GM18498 (cell line): ENCODE measurements around the gene NCAPG.
"Not testable (repeated sequence)": the region's sequence is repeated elsewhere in the genome, so short reads cannot be mapped to it uniquely, and the experiment has no call there.

ENCODE experiments used
- ATAC-seq: cut with Tn5 transposase; IDR thresholded peaks from one replicate; pipeline ENCODE4 v1.9.1; 2021; ENCODE audit warnings: mild to moderate bottlenecking, moderate library complexity; ENCODE audit not compliant: unreplicated experiment

NCAPG gene

GRCh38 chr4:17794730-17795129 is 16.0 kb upstream of the NCAPG start:
- no peak for ATAC-seq

DNA sequence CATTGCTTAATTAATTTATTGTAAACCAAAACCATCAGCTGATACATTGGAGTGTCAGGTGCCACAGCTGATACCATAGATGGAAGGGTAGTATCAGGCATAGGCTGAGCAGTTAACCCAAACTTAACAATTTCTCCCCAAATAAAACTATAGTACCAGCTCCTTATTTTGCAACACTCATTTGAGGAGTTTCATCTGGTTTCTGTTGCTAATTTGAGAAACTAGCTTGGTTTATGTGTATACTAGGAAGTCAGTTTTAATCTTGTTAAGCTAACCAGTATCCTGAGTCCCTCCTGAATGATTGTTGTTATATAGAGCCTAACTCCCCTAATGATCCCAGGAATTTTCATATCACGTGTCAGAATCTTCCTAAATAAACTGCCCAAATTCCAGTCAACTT is 13.0 kb upstream of the NCAPG start:
- ATAC-seq = no peak

- no peak for ATAC-seq
Observed at GRCh38 chr4:17805580-17806155, 5.1 kb upstream of the NCAPG start.

GRCh38 chr4:17807446-17807845 is 3.3 kb upstream of the NCAPG start:
- no peak for ATAC-seq

DNA sequence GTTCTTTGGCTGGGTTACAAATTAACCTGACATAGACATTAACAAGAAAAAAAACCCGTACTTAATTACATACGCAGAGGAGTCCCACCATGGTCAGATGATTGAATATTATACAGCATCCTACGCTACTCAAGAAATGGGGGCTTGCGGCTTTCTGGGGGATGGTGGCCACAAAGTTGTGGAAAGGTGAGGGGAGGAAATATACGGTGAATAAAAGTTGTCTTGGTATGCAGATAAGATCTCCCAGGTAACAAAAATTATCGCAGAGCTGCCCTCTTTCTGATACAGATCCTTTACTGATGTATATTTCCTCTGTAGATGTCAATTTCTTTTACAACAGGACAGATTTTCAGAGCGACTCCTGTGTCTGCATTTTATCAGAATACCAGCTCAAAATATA is 1.1 kb upstream of the NCAPG start:
- no peak for ATAC-seq

DNA sequence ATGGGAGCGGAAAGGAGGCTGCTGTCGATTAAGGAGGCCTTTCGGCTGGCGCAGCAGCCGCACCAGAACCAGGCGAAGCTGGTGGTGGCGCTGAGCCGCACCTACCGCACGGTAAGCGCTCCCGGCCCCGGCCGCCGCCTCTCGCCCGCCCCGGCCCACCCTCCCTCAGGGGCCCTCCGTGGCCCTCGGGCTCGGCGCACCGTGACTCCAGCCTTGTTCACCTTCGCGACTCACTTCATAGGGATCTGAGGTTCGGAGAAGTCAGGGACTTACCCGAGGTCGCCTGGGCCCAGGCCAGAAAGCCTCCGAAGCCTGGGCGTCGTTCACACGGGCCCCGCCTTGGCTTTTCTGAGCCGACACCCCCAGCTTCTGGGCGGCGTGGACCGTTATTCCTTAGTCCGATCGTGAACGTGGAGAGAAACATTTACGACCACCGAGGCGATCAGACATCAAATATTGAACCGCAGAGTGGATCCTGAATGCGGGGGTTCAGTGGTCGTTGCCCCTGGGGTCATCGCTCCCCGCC is 362 bp downstream of the NCAPG start:
- ATAC-seq = peak; percentile 34

DNA sequence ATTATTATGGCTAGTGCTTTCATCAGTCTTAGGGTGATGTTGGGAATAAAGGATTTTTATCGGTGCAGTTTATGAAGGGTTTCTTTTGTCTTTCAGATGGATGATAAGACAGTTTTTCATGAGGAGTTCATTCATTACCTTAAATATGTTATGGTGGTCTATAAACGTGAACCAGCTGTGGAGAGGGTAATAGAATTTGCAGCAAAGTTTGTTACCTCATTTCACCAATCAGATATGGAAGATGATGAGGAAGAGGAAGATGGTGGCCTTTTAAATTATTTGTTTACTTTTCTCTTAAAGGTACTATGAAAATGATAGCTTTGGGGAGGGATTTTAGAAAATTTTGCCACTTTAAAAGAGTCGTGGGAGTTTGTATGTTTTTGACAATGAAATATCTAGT is 1.3 kb downstream of the NCAPG start:
- ATAC-seq = no peak

DNA sequence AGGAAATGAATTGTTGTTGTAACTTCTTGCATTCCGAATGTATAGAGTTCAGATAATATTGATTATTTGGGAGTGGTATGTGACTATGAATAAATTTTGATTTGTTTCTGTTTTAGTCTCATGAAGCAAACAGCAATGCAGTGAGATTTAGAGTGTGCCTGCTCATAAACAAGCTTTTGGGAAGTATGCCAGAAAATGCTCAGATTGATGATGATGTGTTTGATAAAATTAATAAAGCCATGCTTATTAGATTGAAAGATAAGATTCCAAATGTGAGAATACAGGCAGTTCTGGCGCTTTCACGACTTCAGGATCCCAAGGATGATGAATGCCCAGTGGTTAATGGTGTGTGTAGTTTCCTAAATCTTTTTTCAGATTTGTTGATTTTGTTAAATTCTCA is 2.0 kb downstream of the NCAPG start:
- no peak for ATAC-seq

DNA sequence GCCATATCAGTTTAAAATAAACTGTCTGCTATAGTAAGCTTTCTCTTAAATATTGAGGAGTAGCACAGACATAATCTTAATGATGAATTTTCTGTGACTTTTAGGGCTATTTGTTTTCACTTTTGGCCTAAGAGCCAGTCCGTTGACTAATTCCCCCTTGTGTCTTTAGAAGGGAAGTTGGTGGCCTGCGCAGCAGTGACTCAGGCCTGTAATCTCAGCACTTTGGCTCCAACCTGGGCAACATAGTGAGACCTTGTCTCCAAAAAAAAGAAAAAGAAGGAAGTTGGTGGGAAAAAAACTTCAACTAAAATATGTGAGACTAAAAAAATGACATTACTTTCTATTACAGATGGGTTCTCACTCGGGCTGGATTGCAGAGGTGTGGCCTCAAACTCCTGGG is 3.4 kb downstream of the NCAPG start:
- ATAC-seq = no peak

DNA sequence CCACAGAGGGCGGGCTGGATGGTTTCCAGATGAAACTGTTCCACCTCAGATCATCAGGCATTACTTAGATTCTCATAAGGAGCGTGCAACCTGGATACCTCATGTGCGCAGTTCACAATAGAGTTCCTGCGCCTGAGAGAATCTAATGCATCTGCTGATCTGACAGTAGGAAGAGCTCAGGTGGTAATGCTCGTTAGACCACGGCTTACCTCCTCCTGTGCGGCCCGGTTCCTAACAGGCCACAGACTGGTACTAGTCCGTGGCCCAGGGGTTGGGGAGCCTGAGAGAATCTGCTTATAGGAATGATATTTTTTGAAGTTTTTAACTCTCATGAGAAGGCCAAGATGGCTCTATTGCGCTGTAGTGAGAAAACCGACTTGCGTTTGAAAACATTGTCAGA is 5.4 kb downstream of the NCAPG start:
- no peak for ATAC-seq

GRCh38 chr4:17817027-17817426 is 6.2 kb downstream of the NCAPG start:
- peak; percentile 79 for ATAC-seq

GRCh38 chr4:17823871-17824669 is 13.3 kb downstream of the NCAPG start:
- ATAC-seq = no peak

DNA sequence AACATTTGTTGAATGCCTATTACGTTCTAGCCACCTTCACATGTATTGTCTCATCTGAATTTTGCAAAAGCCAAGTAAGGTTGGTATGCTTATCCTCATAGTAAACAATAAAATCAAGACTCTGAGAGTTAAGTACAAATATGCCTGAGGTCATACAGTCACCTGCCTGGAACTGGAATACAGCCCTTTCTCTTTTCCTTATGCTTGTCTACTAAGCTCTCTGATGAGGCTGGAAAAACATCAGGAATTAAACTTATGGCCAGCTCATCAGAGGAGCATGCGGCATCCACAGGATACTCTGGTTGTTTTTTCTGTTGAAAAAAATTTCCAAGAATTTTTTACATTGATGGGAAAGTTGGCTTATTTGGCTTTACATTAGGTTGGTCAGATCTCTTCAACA is 35.5 kb downstream of the NCAPG start:
- ATAC-seq = no peak

GRCh38 chr4:17850295-17850694 is 39.5 kb downstream of the NCAPG start:
- not testable (repeated sequence) for ATAC-seq

DNA sequence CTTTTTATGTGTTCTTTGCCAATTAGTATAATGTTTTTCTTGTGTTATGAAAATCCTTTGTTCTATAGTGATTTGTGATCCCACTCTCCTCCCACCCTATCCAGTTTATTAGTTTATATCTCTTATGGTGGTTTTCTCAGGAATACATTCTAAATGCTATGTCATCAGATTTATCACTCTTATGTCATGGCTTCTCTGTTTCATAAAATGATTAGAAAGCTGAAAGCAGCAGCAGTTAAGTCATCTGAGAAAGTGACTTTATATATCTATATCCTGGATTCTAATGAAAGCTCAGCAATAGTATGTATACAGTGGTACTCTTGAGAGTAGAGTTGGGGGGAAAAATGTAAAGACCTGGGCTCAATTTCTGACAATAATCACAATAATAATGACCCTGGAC is 41.2 kb downstream of the NCAPG start:
- ATAC-seq = no peak

DNA sequence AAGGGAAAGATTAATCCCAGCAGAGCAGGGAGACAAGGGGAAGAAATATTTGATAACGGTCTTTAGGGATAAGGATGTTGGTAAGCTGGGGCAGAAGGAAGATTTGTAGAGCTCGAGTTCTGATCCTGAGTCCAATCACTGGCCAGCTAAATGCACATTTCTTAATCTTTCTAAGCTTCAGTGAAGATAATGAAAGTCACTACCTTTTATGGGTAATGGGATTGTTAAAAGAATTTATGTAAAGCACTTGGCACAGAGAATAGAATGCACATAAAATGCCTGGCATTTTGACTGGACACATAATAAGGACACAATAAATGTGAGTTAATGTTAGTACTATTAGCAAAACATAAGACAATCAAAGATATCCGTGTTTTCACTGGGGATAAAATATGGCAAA is 43.3 kb downstream of the NCAPG start:
- ATAC-seq = no peak

GRCh38 chr4:17859793-17860406 is 49.1 kb downstream of the NCAPG start:
- ATAC-seq = no peak

- not testable (repeated sequence) for ATAC-seq
Observed at GRCh38 chr4:17861906-17862305, 51.1 kb downstream of the NCAPG start.

GRCh38 chr4:17865866-17866363 is 55.1 kb downstream of the NCAPG start:
- no peak for ATAC-seq

DNA sequence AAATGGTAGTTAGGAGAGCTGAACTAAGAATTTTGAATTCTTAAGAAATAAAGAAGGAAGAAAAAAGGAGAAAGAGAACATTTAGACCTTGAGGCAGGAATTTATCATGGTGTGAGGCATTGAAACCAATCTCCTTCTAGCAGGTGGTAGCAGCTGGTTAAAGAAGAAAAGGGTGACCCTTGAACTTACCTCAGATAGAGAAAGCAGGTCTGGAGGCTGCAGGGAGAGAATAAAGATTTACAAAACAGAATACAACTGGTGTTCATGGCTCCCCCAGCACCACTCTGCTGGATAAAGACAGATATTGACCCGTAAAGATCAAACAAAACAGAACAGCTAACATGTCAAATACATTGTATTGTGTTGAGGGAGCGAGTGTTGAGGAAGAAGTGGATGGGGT is 56.0 kb downstream of the NCAPG start:
- no peak for ATAC-seq

- ATAC-seq = no peak
Observed at GRCh38 chr4:17867276-17867675, 56.5 kb downstream of the NCAPG start.

GRCh38 chr4:17869327-17869726 is 58.5 kb downstream of the NCAPG start:
- no peak for ATAC-seq
